ENCODE data around the gene SRP54. TPM values are rescaled to one million over a fixed set of nuclear protein-coding genes. Genes with fewer than 3 reads are reported as not detected.

SRP54 gene
- total and polyA plus RNA-seq, 2 of the 13 experiments (the other 11 are each of a cell fraction or from before 2014, with no cell fraction given), result 42.2 to 207 TPM

GRCh38 chr14:35046751-35047536, 64.2 kb downstream of the SRP54 start (continued):
- TF ChIP-seq MTERF4 (CRISPR knock-in tag; IDR thresholded peaks at IDR 0.05) (0 out of 2 replicates have a peak, but pooled peaks have one; percentile 11), TSC22D2 (CRISPR knock-in tag; IDR thresholded peaks at IDR 0.05; ENCODE audit: borderline replicate concordance) (0 out of 2 replicates have a peak, but pooled peaks have one; percentile 5), ZNF296 (CRISPR knock-in tag; conservative IDR thresholded peaks at IDR 0.05) (0 out of 2 replicates have a peak, but pooled peaks have one; percentile 4), HNRNPH1 (optimal IDR thresholded peaks at IDR 0.05; ENCODE audit: low read depth, low read length) (peak; percentile 10), PTBP1 (IDR thresholded peaks at IDR 0.05; ENCODE audit: low read depth, low read length, poor library complexity, severe bottlenecking) (peak; percentile 98), ZBTB38 (CRISPR knock-in tag; IDR thresholded peaks at IDR 0.05) (peak; percentile 82), DZIP1 (CRISPR knock-in tag; IDR thresholded peaks at IDR 0.05) (0 out of 2 replicates have a peak, but pooled peaks have one; percentile 9), HDAC2 (CRISPR knock-in tag; IDR thresholded peaks at IDR 0.05) (no peak), ZFP41 (CRISPR knock-in tag; IDR thresholded peaks at IDR 0.05; ENCODE audit: borderline replicate concordance) (peak; percentile 89), ZC3H4 (CRISPR knock-in tag; IDR thresholded peaks at IDR 0.05; ENCODE audit: borderline replicate concordance) (no peak), ZBTB43 (CRISPR knock-in tag; conservative IDR thresholded peaks at IDR 0.05) (no peak), ZFP36L2 (CRISPR knock-in tag; IDR thresholded peaks at IDR 0.05) (no peak), HIC2 (CRISPR knock-in tag; IDR thresholded peaks at IDR 0.05; ENCODE audit: low read depth) (peak; percentile 85), ZNF446 (CRISPR knock-in tag; IDR thresholded peaks at IDR 0.05) (0 out of 2 replicates have a peak, but pooled peaks have one; percentile 16), ZNF501 (CRISPR knock-in tag; IDR thresholded peaks at IDR 0.05) (peak; percentile 55; the same call in 1 of the 2 replicates), ZNF839 (CRISPR knock-in tag; IDR thresholded peaks at IDR 0.05; ENCODE audit: borderline replicate concordance) (peak; percentile 93; the same call in 1 of the 2 replicates), ZNF20 (CRISPR knock-in tag; IDR thresholded peaks at IDR 0.05) (peak; percentile 27; the same call in 1 of the 2 replicates), GLI4 (CRISPR knock-in tag; IDR thresholded peaks at IDR 0.05; ENCODE audit: borderline replicate concordance) (peak; percentile 97; the same call in 1 of the 2 replicates), ZNF776 (CRISPR knock-in tag; IDR thresholded peaks at IDR 0.05) (no peak), ZNF512 (CRISPR knock-in tag; IDR thresholded peaks at IDR 0.05) (0 out of 2 replicates have a peak, but pooled peaks have one; percentile 64)
